Epithelial cell of esophagus (primary cell): ENCODE results near the gene FYB1.

Experiments
- DNase-seq: peaks from one replicate; pipeline ENCODE4 v3.0.0; 2010; ENCODE audit warnings: low read depth
- H3K4me3 ChIP-seq: 2 replicates; pipeline ENCODE4 v1.5.1; 2011; ENCODE audit warnings: mild to moderate bottlenecking, low read length, control low read depth
- CTCF ChIP-seq: IDR thresholded peaks from 2 replicates; pipeline ENCODE4 v1.5.1; 2011; ENCODE audit warnings: low read depth, mild to moderate bottlenecking, low read length, control low read depth, inconsistent platforms; ENCODE audit not compliant: insufficient read depth; ENCODE audit errors: missing control alignments

Gene FYB1

GRCh38 chr5:39093352-39093751, 126.0 kb downstream of the FYB1 start:
- no peak overlapping the region for H3K4me3 ChIP-seq
- no peak for TF ChIP-seq CTCF
- DNase-seq, result peak; percentile 55

DNA sequence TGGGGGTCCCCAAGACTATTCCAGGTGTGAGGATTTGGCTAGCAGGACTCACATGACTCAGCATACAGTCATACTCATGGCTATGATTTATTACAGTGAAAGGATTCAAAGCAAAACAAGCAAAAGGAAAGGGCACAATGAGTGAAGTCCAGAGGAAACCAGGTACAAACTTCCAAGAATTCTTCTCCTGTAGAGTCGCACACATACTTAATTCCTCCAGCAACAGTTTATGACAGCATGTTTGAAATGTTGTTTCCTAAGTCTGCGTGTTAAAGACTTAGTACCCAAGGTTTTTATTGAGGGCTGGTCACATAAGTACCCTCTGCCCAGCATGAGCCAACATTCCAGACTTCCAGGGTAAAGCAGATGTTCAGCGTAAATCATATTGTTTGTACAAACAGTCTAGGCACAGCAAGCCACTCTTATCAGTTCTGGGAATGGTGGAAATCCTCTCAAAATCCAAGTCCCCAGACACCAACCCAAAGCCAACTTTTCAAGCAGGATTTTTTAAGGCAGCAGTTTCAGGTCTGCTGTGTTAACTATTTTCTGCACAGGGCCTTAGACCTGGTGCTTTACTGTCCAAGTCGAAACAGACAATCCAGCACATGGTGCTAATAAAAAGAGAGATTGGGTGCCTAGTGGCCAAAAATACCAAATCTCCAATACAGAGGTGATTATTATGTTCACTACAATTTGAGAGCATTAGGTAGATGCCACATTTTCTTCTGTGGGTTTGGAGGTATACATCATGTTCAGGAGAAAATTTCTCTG, 126.6 kb downstream of the FYB1 start:
- peak; percentile 72 for DNase-seq

GRCh38 chr5:39091940-39092580, 127.3 kb downstream of the FYB1 start:
- no peak overlapping the region for H3K4me3 ChIP-seq
- no peak for DNase-seq
- TF ChIP-seq CTCF, result no peak

More for the DNA sequence above, 126.6 kb downstream of the FYB1 start:
- no peak overlapping the region for H3K4me3 ChIP-seq
- TF ChIP-seq CTCF, result no peak

DNA sequence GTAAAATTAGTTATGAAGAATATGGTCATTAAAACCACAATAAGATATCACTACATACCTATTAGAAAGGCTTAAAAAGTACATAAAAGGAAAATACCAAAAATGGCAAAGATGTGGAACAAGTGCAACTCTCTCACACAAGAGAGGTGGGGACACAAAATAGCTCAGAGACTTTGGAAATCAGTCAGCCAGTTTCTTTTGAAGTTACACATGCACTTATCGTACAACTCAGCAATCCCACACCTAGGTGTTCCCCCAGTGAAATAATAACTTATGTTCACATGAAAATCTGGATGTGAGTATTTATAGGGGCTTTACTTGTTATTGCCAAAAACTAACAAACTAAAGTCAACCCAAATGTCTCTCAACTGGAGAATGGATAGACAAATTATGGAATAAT, 135.4 kb downstream of the FYB1 start:
- no peak for TF ChIP-seq CTCF
- H3K4me3 ChIP-seq, result no peak overlapping the region
- no peak for DNase-seq

GRCh38 chr5:39082995-39083394, 136.4 kb downstream of the FYB1 start:
- no peak for TF ChIP-seq CTCF
- H3K4me3 ChIP-seq, result no peak overlapping the region
- no peak for DNase-seq

DNA sequence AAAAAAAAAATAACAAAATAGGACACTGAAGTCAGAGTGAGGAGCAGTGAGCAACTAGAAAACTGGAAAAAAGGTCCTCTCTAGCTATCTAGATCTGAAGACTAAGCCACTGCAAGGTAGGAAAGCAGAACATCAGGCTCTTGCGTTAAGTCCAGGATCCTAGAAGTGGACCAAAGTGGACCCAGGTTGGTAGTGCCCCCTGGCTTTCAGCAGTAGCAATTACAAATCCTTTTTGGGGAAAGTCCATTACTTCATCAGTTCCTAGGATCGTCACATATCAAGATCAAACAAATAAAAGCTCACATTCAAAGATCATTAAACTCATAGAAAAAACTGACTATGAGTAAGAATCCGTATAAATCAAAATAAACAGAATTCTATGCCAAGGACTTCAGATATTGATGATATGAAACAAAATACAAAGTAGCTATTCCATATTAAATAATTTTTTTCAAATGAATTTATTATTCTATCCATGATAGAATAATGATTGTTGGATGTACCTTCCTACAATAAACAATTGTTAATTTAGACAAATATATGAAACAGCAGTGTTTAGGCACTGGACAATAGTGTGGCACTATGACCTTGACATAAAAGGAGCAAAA, 138.7 kb downstream of the FYB1 start:
- H3K4me3 ChIP-seq, result no peak overlapping the region
- DNase-seq, result peak; percentile 79
- TF ChIP-seq CTCF, result peak; percentile 80

DNA sequence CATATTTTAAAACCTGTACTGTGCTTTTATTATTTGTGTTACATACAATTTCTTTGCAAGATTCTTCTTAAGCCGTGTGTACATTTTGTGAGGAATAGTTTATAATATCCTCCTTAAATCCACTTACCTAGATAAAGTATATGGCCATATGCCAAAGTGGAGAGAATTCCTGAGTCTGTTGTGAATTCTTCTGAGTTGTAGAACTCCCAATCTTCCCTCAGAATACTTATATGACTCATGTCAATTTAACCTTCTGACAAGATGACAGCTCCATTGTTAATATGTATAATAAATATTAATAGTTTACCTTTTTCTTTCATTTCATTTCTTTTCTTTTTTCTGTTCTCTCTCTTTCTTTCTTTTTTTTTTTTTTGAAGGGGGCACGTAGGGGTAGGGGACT, 139.2 kb downstream of the FYB1 start:
- no peak for DNase-seq
- no peak for TF ChIP-seq CTCF
- H3K4me3 ChIP-seq, result no peak overlapping the region
